GM23338 (cell line): ENCODE data around the gene PPP1R37. TPM values are rescaled to one million over a fixed set of nuclear protein-coding genes. Genes with fewer than 3 reads are reported as not detected.

Experiments
- ATAC-seq: fragments of 200-7000 bp; cut with Tn5 transposase; 3 replicates; pipeline ENCODE4 v1.9.1; 2020
- DNase-seq: peaks from one replicate; pipeline ENCODE4 v3.0.0-alpha.2; 2015; ENCODE audit warnings: low spot score
- H2AFZ ChIP-seq: fragments of 200-600 bp; sonication (generic); 2 replicates; pipeline ENCODE4 v1.8.0; 2016; ENCODE audit warnings: antibody characterized with exemption, mild to moderate bottlenecking, moderate library complexity
- H3F3A ChIP-seq: fragments of 200-600 bp; sonication (generic); replicated peaks from 2 replicates; pipeline ENCODE4 v1.8.0; 2017; ENCODE audit warnings: antibody characterized with exemption, mixed run types, low read depth
- H3K27ac ChIP-seq: fragments of 200-600 bp; sonication (generic); 2 replicates; pipeline ENCODE4 v1.6.1; 2016; ENCODE audit warnings: low read depth
- H3K27me3 ChIP-seq: fragments of 200-600 bp; sonication (generic); 2 replicates; pipeline ENCODE4 v1.8.0; 2016; ENCODE audit warnings: mild to moderate bottlenecking, mixed run types, moderate library complexity; ENCODE audit not compliant: insufficient read depth
- H3K36me3 ChIP-seq: fragments of 200-600 bp; sonication (generic); 2 replicates; pipeline ENCODE4 v1.8.0; 2016; ENCODE audit warnings: mild to moderate bottlenecking; ENCODE audit not compliant: insufficient read depth
- H3K4me1 ChIP-seq: fragments of 200-600 bp; sonication (generic); 2 replicates; pipeline ENCODE4 v1.8.0; 2016; ENCODE audit warnings: mild to moderate bottlenecking, moderate library complexity; ENCODE audit not compliant: insufficient read depth
- H3K4me2 ChIP-seq: fragments of 200-600 bp; sonication (generic); 2 replicates; pipeline ENCODE4 v1.7.1; 2017; ENCODE audit warnings: mixed run types
- H3K4me3 ChIP-seq: fragments of 200-600 bp; sonication (generic); 2 replicates; pipeline ENCODE4 v1.6.1; 2016; ENCODE audit warnings: mixed run types
- H3K79me2 ChIP-seq: fragments of 200-600 bp; sonication (generic); replicated peaks from 2 replicates; pipeline ENCODE4 v1.8.0; 2017; ENCODE audit warnings: mild to moderate bottlenecking; ENCODE audit not compliant: insufficient read depth
- H3K9me2 ChIP-seq: fragments of 200-600 bp; sonication (generic); 2 replicates; pipeline ENCODE4 v1.8.0; 2017; ENCODE audit not compliant: insufficient read depth
- H4K20me1 ChIP-seq: fragments of 200-600 bp; sonication (generic); replicated peaks from 2 replicates; pipeline ENCODE4 v1.8.0; 2017; ENCODE audit warnings: mild to moderate bottlenecking; ENCODE audit not compliant: insufficient read depth
- H3K27ac Mint-ChIP-seq: 2 replicates; pipeline ENCODE4 v1.8.0; 2020; ENCODE audit warnings: inconsistent platforms, mild to moderate bottlenecking, moderate library complexity, mixed read lengths
- H3K27me3 Mint-ChIP-seq: 3 replicates; pipeline ENCODE4 v1.8.0; 2022; ENCODE audit warnings: low read depth, mild to moderate bottlenecking, moderate library complexity, mixed read lengths, inconsistent platforms; ENCODE audit not compliant: insufficient read depth, poor library complexity
- H3K36me3 Mint-ChIP-seq: 3 replicates; pipeline ENCODE4 v1.8.0; 2021; ENCODE audit warnings: low read depth, mild to moderate bottlenecking, inconsistent platforms, moderate library complexity, mixed read lengths
- H3K4me1 Mint-ChIP-seq: 3 replicates; pipeline ENCODE4 v1.8.0; 2020; ENCODE audit warnings: mild to moderate bottlenecking, inconsistent platforms, mixed read lengths
- H3K4me3 Mint-ChIP-seq: 3 replicates; pipeline ENCODE4 v1.8.0; 2021; ENCODE audit warnings: moderate library complexity, mild to moderate bottlenecking, inconsistent platforms, mixed read lengths
- H3K9me3 Mint-ChIP-seq: 3 replicates; pipeline ENCODE4 v1.8.0; 2020; ENCODE audit warnings: moderate library complexity, mild to moderate bottlenecking, inconsistent platforms, mixed read lengths
- CREB1 ChIP-seq: fragments of 250-450 bp; sonication (Bioruptor Pico); IDR thresholded peaks from 2 replicates; pipeline ENCODE4 v1.5.0; 2020; ENCODE audit warnings: low read depth, mild to moderate bottlenecking, moderate library complexity
- ETS1 ChIP-seq: IDR thresholded peaks from 2 replicates; pipeline ENCODE4 v1.6.1; 2016; ENCODE audit warnings: antibody characterized with exemption
- EZH2 ChIP-seq: fragments of 200-600 bp; sonication (generic); IDR thresholded peaks from one replicate; pipeline ENCODE4 v1.8.0; 2017; ENCODE audit warnings: antibody characterized with exemption, mild to moderate bottlenecking, low read depth; ENCODE audit not compliant: unreplicated experiment
- EZH2phosphoT487 ChIP-seq: fragments of 200-600 bp; sonication (generic); IDR thresholded peaks from one replicate; pipeline ENCODE4 v1.8.1; 2018; ENCODE audit warnings: antibody characterized with exemption; ENCODE audit not compliant: unreplicated experiment
- JUNB ChIP-seq: IDR thresholded peaks from one replicate; pipeline ENCODE4 v1.6.1; 2016; ENCODE audit warnings: antibody characterized with exemption; ENCODE audit not compliant: unreplicated experiment
- POLR2AphosphoS5 ChIP-seq: IDR thresholded peaks from 2 replicates; pipeline ENCODE4 v1.6.1; 2016; ENCODE audit warnings: antibody characterized with exemption, low read depth
- REST ChIP-seq: IDR thresholded peaks from one replicate; pipeline ENCODE4 v1.6.1; 2018; ENCODE audit warnings: antibody characterized with exemption; ENCODE audit not compliant: unreplicated experiment
- ZNF114 ChIP-seq: fragments of 250-450 bp; sonication (Bioruptor Pico); IDR thresholded peaks from 2 replicates; pipeline ENCODE4 v1.5.0; 2020; ENCODE audit warnings: mild to moderate bottlenecking, moderate library complexity
- ZNF462 ChIP-seq: fragments of 250-450 bp; sonication (Bioruptor Pico); IDR thresholded peaks from 2 replicates; pipeline ENCODE4 v1.5.0; 2020; ENCODE audit warnings: mild to moderate bottlenecking, moderate library complexity
- polyA plus RNA-seq: library from polyadenylated mRNA; unstranded; fragments of >200 nt; fragmentation: Nextera tagmentation; extraction: Ambion mirVana; gene quantifications from 2 replicates; pipeline ENCODE4 v1.2.1, GENCODE V29; 2016
- total RNA-seq: library from RNA; depleted of rRNA; stranded (reverse); fragments of >200 nt; shearing (Covaris generic); gene quantifications from 2 replicates; pipeline ENCODE4 v1.2.3, GENCODE V29; 2014

PPP1R37 gene
- total and polyA plus RNA-seq, 2 experiments from 2014 or later, result 6.9 to 47.2 TPM

GRCh38 chr19:45169602-45170001, 76.6 kb downstream of the PPP1R37 start (continued):
- TF ChIP-seq ETS1 (no peak), ZNF114 (CRISPR knock-in tag) (no peak), EZH2phosphoT487 (no peak), EZH2 (no peak), CREB1 (CRISPR knock-in tag) (no peak), JUNB (no peak), POLR2AphosphoS5 (no peak)

- Mint-ChIP-seq H3K27ac (no peak overlapping the region), H3K36me3 (no peaks in the 10 kb centered on the region; the same call in 2 of the 3 replicates), H3K9me3 (no peaks in the 10 kb centered on the region), H3K27me3 (peaks cover 14% of the 10 kb centered on the region), H3K4me1 (peaks cover 6% of the 10 kb centered on the region), H3K4me3 (no peak overlapping the region)
- Histone ChIP-seq H3K27me3 (no peaks in the 10 kb centered on the region), H3K27ac (no peak overlapping the region), H3K4me3 (no peak overlapping the region), H3K4me2 (no peak overlapping the region), H3K4me1 (0 out of 2 replicates have a peak, but pooled peaks cover 4% of the 10 kb centered on the region), H3F3A (no peaks in the 10 kb centered on the region; the same call in 1 of the 2 replicates), H2AFZ (no peak overlapping the region), H4K20me1 (no peaks in the 10 kb centered on the region; the same call in 1 of the 2 replicates), H3K36me3 (no peaks in the 10 kb centered on the region), H3K9me2 (no peaks in the 10 kb centered on the region), H3K79me2 (no peaks in the 10 kb centered on the region; the same call in 1 of the 2 replicates)
- ATAC-seq, result no peak
- DNase-seq, result no peak
- TF ChIP-seq REST (no peak), ZNF462 (CRISPR knock-in tag) (no peak), JUNB (no peak)
These were observed 77.4 kb downstream of the PPP1R37 start for GRCh38 chr19:45170146-45171106.
